ENCODE results near the gene ECI1.
"Not testable (repeated sequence)": the region's sequence is repeated elsewhere in the genome, so short reads cannot be mapped to it uniquely, and the experiment has no call there.

ECI1 gene

GRCh38 chr16:2257726-2258125 is 6.3 kb upstream of the ECI1 start:
- no peaks in the 10 kb centered on the region for H3K27me3 ChIP-seq (ENCODE audit: insufficient read depth, low read length)
- peaks cover 87% of the 10 kb centered on the region for H3K36me3 ChIP-seq (ENCODE audit: insufficient read depth, low read length)
- H3K4me3 ChIP-seq (ENCODE audit: low read length): no peak overlapping the region
- H3K9me3 ChIP-seq (ENCODE audit: low read length): no peaks in the 10 kb centered on the region
- no peak overlapping the region for H2AFZ ChIP-seq (ENCODE audit: low read depth, low read length)
- H3K4me1 ChIP-seq (ENCODE audit: insufficient read depth, low read length): peaks cover 2% of the 10 kb centered on the region

- H2AFZ ChIP-seq (ENCODE audit: low read depth, low read length): no peak overlapping the region
- H3K36me3 ChIP-seq (ENCODE audit: insufficient read depth, low read length): peaks cover 77% of the 10 kb centered on the region
- peaks cover 10% of the 10 kb centered on the region for H3K4me1 ChIP-seq (ENCODE audit: insufficient read depth, low read length)
- no peaks in the 10 kb centered on the region for H3K9me3 ChIP-seq (ENCODE audit: low read length)
- no peaks in the 10 kb centered on the region for H3K27me3 ChIP-seq (ENCODE audit: insufficient read depth, low read length)
- H3K4me3 ChIP-seq (ENCODE audit: low read length): no peak overlapping the region
Measured at GRCh38 chr16:2256531-2257140, 5.2 kb upstream of the ECI1 start.

- H3K9me3 ChIP-seq (ENCODE audit: low read length): no peaks in the 10 kb centered on the region
- no peak overlapping the region for H2AFZ ChIP-seq (ENCODE audit: low read depth, low read length)
- peaks cover 17% of the 10 kb centered on the region for H3K4me1 ChIP-seq (ENCODE audit: insufficient read depth, low read length)
- H3K27me3 ChIP-seq (ENCODE audit: insufficient read depth, low read length): no peaks in the 10 kb centered on the region
- H3K4me3 ChIP-seq (ENCODE audit: low read length): no peak overlapping the region
- H3K36me3 ChIP-seq (ENCODE audit: insufficient read depth, low read length): peaks cover 58% of the 10 kb centered on the region
Measured at GRCh38 chr16:2253293-2253692, 1.9 kb upstream of the ECI1 start.

- H3K27me3 ChIP-seq (ENCODE audit: insufficient read depth, low read length): no peaks in the 10 kb centered on the region
- H2AFZ ChIP-seq (ENCODE audit: low read depth, low read length): no peak overlapping the region
- no peak overlapping the region for H3K4me3 ChIP-seq (ENCODE audit: low read length)
- H3K4me1 ChIP-seq (ENCODE audit: insufficient read depth, low read length): peaks cover 17% of the 10 kb centered on the region
- no peaks in the 10 kb centered on the region for H3K9me3 ChIP-seq (ENCODE audit: low read length)
- peaks cover 54% of the 10 kb centered on the region for H3K36me3 ChIP-seq (ENCODE audit: insufficient read depth, low read length)
Measured at GRCh38 chr16:2252806-2253148, 1.4 kb upstream of the ECI1 start.

GRCh38 chr16:2250652-2251295 is 613 bp downstream of the ECI1 start:
- peak overlapping the region; percentile 22 for H2AFZ ChIP-seq (ENCODE audit: low read depth, low read length)
- H3K4me3 ChIP-seq (ENCODE audit: low read length): peak overlapping the region; percentile 96
- H3K36me3 ChIP-seq (ENCODE audit: insufficient read depth, low read length): peaks cover 45% of the 10 kb centered on the region
- H3K27me3 ChIP-seq (ENCODE audit: insufficient read depth, low read length): no peaks in the 10 kb centered on the region
- peaks cover 17% of the 10 kb centered on the region for H3K4me1 ChIP-seq (ENCODE audit: insufficient read depth, low read length)
- H3K9me3 ChIP-seq (ENCODE audit: low read length): no peaks in the 10 kb centered on the region

GRCh38 chr16:2246301-2246885 is 5.0 kb downstream of the ECI1 start:
- Histone ChIP-seq H3K4me3 (ENCODE audit: low read length) (no peak overlapping the region), H3K27me3 (ENCODE audit: insufficient read depth, low read length) (no peaks in the 10 kb centered on the region), H3K36me3 (ENCODE audit: insufficient read depth, low read length) (peaks cover 53% of the 10 kb centered on the region), H3K9me3 (ENCODE audit: low read length) (no peaks in the 10 kb centered on the region), H2AFZ (ENCODE audit: low read depth, low read length) (no peak overlapping the region), H3K4me1 (ENCODE audit: insufficient read depth, low read length) (peaks cover 7% of the 10 kb centered on the region)

GRCh38 chr16:2244926-2245795 is 6.2 kb downstream of the ECI1 start:
- Histone ChIP-seq H2AFZ (ENCODE audit: low read depth, low read length) (no peak overlapping the region), H3K36me3 (ENCODE audit: insufficient read depth, low read length) (peaks cover 56% of the 10 kb centered on the region), H3K9me3 (ENCODE audit: low read length) (no peaks in the 10 kb centered on the region), H3K4me1 (ENCODE audit: insufficient read depth, low read length) (peaks cover 3% of the 10 kb centered on the region), H3K4me3 (ENCODE audit: low read length) (no peak overlapping the region), H3K27me3 (ENCODE audit: insufficient read depth, low read length) (no peaks in the 10 kb centered on the region)

GRCh38 chr16:2244301-2244700 is 7.1 kb downstream of the ECI1 start:
- H3K27me3 ChIP-seq (ENCODE audit: insufficient read depth, low read length): no peaks in the 10 kb centered on the region
- no peak overlapping the region for H3K4me3 ChIP-seq (ENCODE audit: low read length)
- no peaks in the 10 kb centered on the region for H3K9me3 ChIP-seq (ENCODE audit: low read length)
- peaks cover 62% of the 10 kb centered on the region for H3K36me3 ChIP-seq (ENCODE audit: insufficient read depth, low read length)
- H2AFZ ChIP-seq (ENCODE audit: low read depth, low read length): no peak overlapping the region
- no peaks in the 10 kb centered on the region for H3K4me1 ChIP-seq (ENCODE audit: insufficient read depth, low read length)

- Histone ChIP-seq H3K9me3 (ENCODE audit: low read length) (no peaks in the 10 kb centered on the region), H3K4me1 (ENCODE audit: insufficient read depth, low read length) (no peaks in the 10 kb centered on the region), H2AFZ (ENCODE audit: low read depth, low read length) (no peak overlapping the region), H3K27me3 (ENCODE audit: insufficient read depth, low read length) (no peaks in the 10 kb centered on the region), H3K36me3 (ENCODE audit: insufficient read depth, low read length) (peaks cover 63% of the 10 kb centered on the region), H3K4me3 (ENCODE audit: low read length) (no peak overlapping the region)
Measured at GRCh38 chr16:2243781-2244180, 7.6 kb downstream of the ECI1 start.

- Histone ChIP-seq H3K9me3 (ENCODE audit: low read length) (no peaks in the 10 kb centered on the region), H2AFZ (ENCODE audit: low read depth, low read length) (no peak overlapping the region), H3K4me3 (ENCODE audit: low read length) (no peak overlapping the region), H3K27me3 (ENCODE audit: insufficient read depth, low read length) (no peaks in the 10 kb centered on the region), H3K4me1 (ENCODE audit: insufficient read depth, low read length) (no peaks in the 10 kb centered on the region), H3K36me3 (ENCODE audit: insufficient read depth, low read length) (peaks cover 65% of the 10 kb centered on the region)
Measured at GRCh38 chr16:2243031-2243528, 8.3 kb downstream of the ECI1 start.

GRCh38 chr16:2242598-2242997 is 8.8 kb downstream of the ECI1 start:
- H3K36me3 ChIP-seq (ENCODE audit: insufficient read depth, low read length): peaks cover 65% of the 10 kb centered on the region

GRCh38 chr16:2240331-2240730 is 11.1 kb downstream of the ECI1 start:
- not testable (repeated sequence) for H3K4me3 ChIP-seq (ENCODE audit: low read length); H2AFZ ChIP-seq (ENCODE audit: low read depth, low read length); H3K4me1 ChIP-seq (ENCODE audit: insufficient read depth, low read length); H3K27me3 ChIP-seq (ENCODE audit: insufficient read depth, low read length); H3K9me3 ChIP-seq (ENCODE audit: low read length)
- H3K36me3 ChIP-seq (ENCODE audit: insufficient read depth, low read length): peaks cover 57% of the 10 kb centered on the region

More at GRCh38 chr16:2242598-2242997, 8.8 kb downstream of the ECI1 start:
- H3K9me3 ChIP-seq (ENCODE audit: low read length): no peaks in the 10 kb centered on the region
- no peaks in the 10 kb centered on the region for H3K4me1 ChIP-seq (ENCODE audit: insufficient read depth, low read length)
- no peaks in the 10 kb centered on the region for H3K27me3 ChIP-seq (ENCODE audit: insufficient read depth, low read length)
- no peak overlapping the region for H3K4me3 ChIP-seq (ENCODE audit: low read length)
- no peak overlapping the region for H2AFZ ChIP-seq (ENCODE audit: low read depth, low read length)

Measured in neuron (in vitro differentiated cells).